CD4-positive, alpha-beta T cell (primary cell): ENCODE results near the gene ZNF483. TPM values are rescaled to one million over a fixed set of nuclear protein-coding genes. Genes with fewer than 3 reads are reported as not detected.
"Not testable (repeated sequence)": the region's sequence is repeated elsewhere in the genome, so short reads cannot be mapped to it uniquely, and the experiment has no call there.

Source experiments
- ATAC-seq: fragments of 200-7000 bp; cut with Tn5 transposase; one replicate; pipeline ENCODE4 v1.10.0; 2022; ENCODE audit warnings: mild to moderate bottlenecking; ENCODE audit not compliant: poor library complexity
- CTCF ChIA-PET: fragments of 350-600 bp; sonication (Branson Sonifier 250); formaldehyde crosslinking; loops from one replicate; lab custom pipeline; 2021; ENCODE audit warnings: antibody characterized with exemption, inconsistent platforms; lab: Charles Lee
- POLR2A ChIA-PET: fragments of 350-600 bp; sonication (Branson Sonifier 250); formaldehyde crosslinking; loops from one replicate; lab custom pipeline; 2021; ENCODE audit warnings: antibody characterized with exemption, inconsistent platforms; lab: Charles Lee
- DNase-seq, 14 experiments: peaks; one replicate each; pipeline ENCODE4 v3.0.0-alpha.2; 2013 to 2020; ENCODE audit warnings: mixed read lengths in 2 of 14
- H3K27ac ChIP-seq, 2 donors: one replicate each; pipeline versions ENCODE4 v1.5.1 to v1.7.0; 2013; ENCODE audit warnings: low read length in 2 of 2, low read depth in 1 of 2, mild to moderate bottlenecking in 1 of 2
- H3K27me3 ChIP-seq, 2 experiments: 1 replicate in 1 of 2; 2 replicates in 1 of 2; pipeline versions ENCODE4 v1.6.1 to v1.7.0; 2013; ENCODE audit warnings: low read length in 2 of 2, control low read depth in 1 of 2, mild to moderate bottlenecking in 1 of 2, moderate library complexity in 1 of 2; ENCODE audit not compliant: insufficient read depth in 2 of 2, control insufficient read depth in 1 of 2
- H3K36me3 ChIP-seq: one replicate; pipeline ENCODE4 v1.6.1; 2013; ENCODE audit warnings: low read length, control low read depth; ENCODE audit not compliant: insufficient read depth
- H3K4me1 ChIP-seq: one replicate; pipeline ENCODE4 v1.6.1; 2013; ENCODE audit warnings: low read length, control low read depth; ENCODE audit not compliant: insufficient read depth
- H3K4me3 ChIP-seq: one replicate; pipeline ENCODE4 v1.5.1; 2013; ENCODE audit warnings: mild to moderate bottlenecking, low read length, moderate library complexity
- H3K9me3 ChIP-seq, 2 experiments: 1 replicate in 1 of 2; 2 replicates in 1 of 2; pipeline versions ENCODE4 v1.6.1 to v1.7.0; 2013; ENCODE audit warnings: low read length in 2 of 2, mild to moderate bottlenecking in 2 of 2, control low read depth in 1 of 2, moderate library complexity in 1 of 2; ENCODE audit not compliant: control insufficient read depth in 1 of 2, insufficient read depth in 1 of 2
- H3K27ac Mint-ChIP-seq: one replicate; pipeline ENCODE4 v1.8.0; 2020; ENCODE audit warnings: mixed read lengths
- H3K27me3 Mint-ChIP-seq: one replicate; pipeline ENCODE4 v1.8.0; 2021; ENCODE audit warnings: mixed read lengths
- H3K36me3 Mint-ChIP-seq: one replicate; pipeline ENCODE4 v1.8.0; 2021; ENCODE audit warnings: low read depth, mixed read lengths
- H3K4me1 Mint-ChIP-seq: one replicate; pipeline ENCODE4 v1.8.0; 2021; ENCODE audit warnings: low read depth, mixed read lengths
- H3K4me3 Mint-ChIP-seq: one replicate; pipeline ENCODE4 v1.8.0; 2020; ENCODE audit warnings: mild to moderate bottlenecking, mixed read lengths
- H3K9me3 Mint-ChIP-seq: one replicate; pipeline ENCODE4 v1.8.0; 2020; ENCODE audit warnings: mixed read lengths
- intact Hi-C, 2 experiments: fragments of 100-400 bp; cut with DNase I in 1 of 2; cut with micrococcal nuclease in 1 of 2; formaldehyde crosslinking; loops; one replicate each; pipeline versions ENCODE4 v1.15.1 to v1.9.0; 2023 to 2025; cut with DNase I, micrococcal nuclease
- total RNA-seq, 174 experiments: library from RNA in 2 of 174; stranded (reverse) in 2 of 174; gene quantifications; one replicate each; pipeline ENCODE4 v1.2.3 and lab custom pipeline; 2021 to 2026
- TF ChIP-seq, protein P1 (sequence below): fragments of 200-600 bp; IDR thresholded peaks from one replicate; pipeline ENCODE4 v1.8.0; 2022; ENCODE audit warnings: antibody characterized with exemption, mild to moderate bottlenecking

The ZNF483 gene
- total RNA-seq, 2 experiments from 2014 or later = 28.5 to 32.9 TPM

DNA sequence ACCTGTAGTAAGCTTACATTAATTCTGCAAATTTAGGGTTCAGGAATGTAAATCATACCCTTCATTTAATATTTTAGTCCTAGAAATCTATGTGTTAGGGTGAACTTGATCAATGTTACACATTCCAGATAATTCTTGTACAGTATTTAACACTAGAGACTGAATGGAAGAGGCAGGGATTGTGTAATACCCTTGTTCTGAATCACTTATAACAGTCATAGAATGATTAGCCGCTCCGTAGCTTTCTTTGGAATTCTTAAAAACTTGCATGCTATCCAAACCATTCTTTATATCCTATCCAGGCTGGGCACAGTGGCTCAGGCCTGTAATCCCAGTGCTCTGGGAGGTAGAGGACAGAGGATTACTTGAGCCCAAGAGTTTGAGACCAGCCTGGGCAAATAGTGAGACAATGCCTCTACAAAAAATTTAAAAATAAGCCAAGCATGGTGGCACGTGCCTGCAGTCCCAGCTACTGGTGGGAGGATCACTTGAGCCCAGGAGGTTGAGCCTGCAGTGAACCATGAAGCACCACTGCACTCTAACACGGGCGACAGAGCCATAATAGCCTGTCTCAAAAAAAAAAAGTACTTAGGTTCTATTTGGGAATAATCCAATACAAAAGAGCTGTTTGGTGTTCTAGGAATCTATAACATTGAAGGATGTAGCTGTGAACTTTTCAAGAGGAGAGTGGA, 8.3 kb downstream of the ZNF483 start:
- Mint-ChIP-seq H3K36me3 (peaks cover 92% of the 10 kb centered on the region), H3K27ac (no peak overlapping the region), H3K4me1 (no peaks in the 10 kb centered on the region), H3K9me3 (peaks cover 6% of the 10 kb centered on the region), H3K4me3 (no peak overlapping the region), H3K27me3 (no peaks in the 10 kb centered on the region)
- ATAC-seq (no peak), DNase-seq (no peak)
- H3K27me3 ChIP-seq = no peaks in the 10 kb centered on the region
- H3K27ac ChIP-seq = no peak overlapping the region
- H3K4me3 ChIP-seq = no peak overlapping the region
- POLR2A ChIA-PET = no interaction called here
- H3K9me3 ChIP-seq = peaks cover 41 to 61% of the 10 kb centered on the region in 2 experiments
- TF ChIP-seq, protein P1, sequence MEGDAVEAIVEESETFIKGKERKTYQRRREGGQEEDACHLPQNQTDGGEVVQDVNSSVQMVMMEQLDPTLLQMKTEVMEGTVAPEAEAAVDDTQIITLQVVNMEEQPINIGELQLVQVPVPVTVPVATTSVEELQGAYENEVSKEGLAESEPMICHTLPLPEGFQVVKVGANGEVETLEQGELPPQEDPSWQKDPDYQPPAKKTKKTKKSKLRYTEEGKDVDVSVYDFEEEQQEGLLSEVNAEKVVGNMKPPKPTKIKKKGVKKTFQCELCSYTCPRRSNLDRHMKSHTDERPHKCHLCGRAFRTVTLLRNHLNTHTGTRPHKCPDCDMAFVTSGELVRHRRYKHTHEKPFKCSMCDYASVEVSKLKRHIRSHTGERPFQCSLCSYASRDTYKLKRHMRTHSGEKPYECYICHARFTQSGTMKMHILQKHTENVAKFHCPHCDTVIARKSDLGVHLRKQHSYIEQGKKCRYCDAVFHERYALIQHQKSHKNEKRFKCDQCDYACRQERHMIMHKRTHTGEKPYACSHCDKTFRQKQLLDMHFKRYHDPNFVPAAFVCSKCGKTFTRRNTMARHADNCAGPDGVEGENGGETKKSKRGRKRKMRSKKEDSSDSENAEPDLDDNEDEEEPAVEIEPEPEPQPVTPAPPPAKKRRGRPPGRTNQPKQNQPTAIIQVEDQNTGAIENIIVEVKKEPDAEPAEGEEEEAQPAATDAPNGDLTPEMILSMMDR = no peak
- CTCF ChIA-PET = no interaction called here
- intact Hi-C loops = no loop called here
- peaks cover 38% of the 10 kb centered on the region for H3K36me3 ChIP-seq
- H3K4me1 ChIP-seq = no peaks in the 10 kb centered on the region

DNA sequence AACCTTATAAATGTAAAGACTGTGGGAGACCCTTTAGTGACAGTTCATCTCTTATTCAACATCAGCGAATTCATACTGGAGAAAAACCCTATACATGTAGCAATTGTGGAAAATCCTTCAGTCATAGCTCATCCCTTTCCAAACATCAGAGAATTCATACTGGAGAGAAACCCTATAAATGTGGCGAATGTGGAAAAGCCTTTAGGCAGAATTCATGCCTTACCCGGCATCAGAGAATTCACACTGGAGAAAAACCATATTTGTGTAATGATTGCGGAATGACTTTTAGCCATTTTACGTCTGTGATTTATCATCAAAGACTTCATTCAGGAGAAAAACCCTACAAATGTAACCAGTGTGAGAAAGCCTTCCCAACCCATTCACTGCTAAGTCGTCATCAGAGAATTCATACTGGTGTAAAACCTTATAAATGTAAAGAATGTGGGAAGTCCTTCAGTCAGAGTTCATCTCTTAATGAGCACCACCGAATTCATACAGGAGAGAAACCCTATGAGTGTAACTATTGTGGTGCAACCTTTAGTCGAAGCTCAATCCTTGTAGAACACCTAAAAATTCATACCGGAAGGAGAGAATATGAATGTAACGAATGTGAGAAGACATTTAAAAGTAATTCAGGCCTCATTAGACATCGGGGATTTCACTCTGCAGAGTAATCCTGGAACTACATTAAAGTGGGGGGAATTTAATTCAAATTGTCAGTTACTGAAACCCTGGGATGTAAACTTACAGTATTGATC, 17.7 kb downstream of the ZNF483 start:
- Histone ChIP-seq H3K9me3 (peaks cover 37 to 95% of the 10 kb centered on the region in 2 experiments), H3K4me3 (no peak overlapping the region), H3K27me3 (no peaks in the 10 kb centered on the region), H3K4me1 (no peaks in the 10 kb centered on the region), H3K27ac (no peak overlapping the region), H3K36me3 (peaks cover 14% of the 10 kb centered on the region)
- peaks cover 27% of the 10 kb centered on the region for H3K9me3 Mint-ChIP-seq
- no peaks in the 10 kb centered on the region for H3K4me1 Mint-ChIP-seq
- TF ChIP-seq, protein P1 = no peak
- H3K36me3 Mint-ChIP-seq = peaks cover 97% of the 10 kb centered on the region
- ChIA-PET POLR2A (no interaction called here), CTCF (no interaction called here)
- no peak overlapping the region for H3K27ac Mint-ChIP-seq
- no peak for DNase-seq
- intact Hi-C loops = no loop called here
- no peaks in the 10 kb centered on the region for H3K27me3 Mint-ChIP-seq
- no peak for ATAC-seq
- no peak overlapping the region for H3K4me3 Mint-ChIP-seq

DNA sequence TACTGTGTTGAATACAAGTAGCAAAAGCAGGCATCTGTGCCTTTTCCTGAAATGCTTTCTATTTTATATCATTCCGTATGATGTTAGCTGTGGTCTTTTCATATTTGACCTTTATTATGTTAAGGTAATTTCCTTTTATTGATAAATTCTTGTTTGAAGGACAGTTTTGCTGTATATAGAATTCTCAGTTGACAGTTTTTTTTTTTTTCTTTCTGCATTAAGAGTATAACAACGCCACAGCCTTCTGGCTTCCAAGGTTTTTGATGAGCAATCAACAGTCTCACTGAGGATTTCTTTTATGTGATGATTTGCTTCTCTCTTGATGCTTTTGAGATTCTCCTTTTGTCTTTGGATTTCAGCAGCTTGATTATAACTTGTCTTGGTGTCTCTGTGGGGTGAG, 23.6 kb downstream of the ZNF483 start:
- intact Hi-C loops = no loop called here
- Histone ChIP-seq H3K4me1 (no peaks in the 10 kb centered on the region), H3K4me3 (no peak overlapping the region), H3K9me3 (peaks cover 25 to 84% of the 10 kb centered on the region in 2 experiments), H3K27ac (no peak overlapping the region), H3K36me3 (peaks cover 4% of the 10 kb centered on the region), H3K27me3 (no peaks in the 10 kb centered on the region)
- Mint-ChIP-seq H3K4me3 (no peak overlapping the region), H3K9me3 (peaks cover 29% of the 10 kb centered on the region), H3K27me3 (no peaks in the 10 kb centered on the region), H3K36me3 (peaks cover 91% of the 10 kb centered on the region), H3K27ac (no peak overlapping the region), H3K4me1 (no peaks in the 10 kb centered on the region)
- ChIA-PET POLR2A (no interaction called here), CTCF (no interaction called here)
- DNase-seq (no peak), ATAC-seq (no peak)
- TF ChIP-seq, protein P1 = no peak

DNA sequence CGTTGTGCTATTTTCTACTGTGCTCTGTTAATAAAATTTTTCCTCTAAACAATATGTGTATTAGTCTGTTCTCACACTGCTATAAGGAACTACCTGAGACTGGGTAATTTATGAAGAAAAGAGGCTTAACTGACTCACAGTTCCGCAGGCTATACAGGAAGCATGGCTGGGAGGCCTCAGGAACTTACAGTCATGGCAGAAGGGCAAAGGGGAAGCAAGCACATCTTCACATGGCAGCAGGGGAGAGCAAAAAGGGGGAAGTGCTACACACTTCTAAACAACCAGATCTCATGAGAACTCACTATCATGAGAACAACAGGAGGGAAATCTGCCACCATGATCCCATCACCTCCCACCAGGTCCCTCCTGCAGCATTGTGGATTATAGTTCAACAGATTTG, 30.4 kb downstream of the ZNF483 start:
- H3K27me3 ChIP-seq, H3K4me3 ChIP-seq, H3K4me1 Mint-ChIP-seq, H3K27ac ChIP-seq, DNase-seq, ATAC-seq, H3K4me3 Mint-ChIP-seq, CTCF ChIA-PET, POLR2A ChIA-PET, H3K27ac Mint-ChIP-seq, H3K27me3 Mint-ChIP-seq, H3K36me3 ChIP-seq, intact Hi-C loops, H3K4me1 ChIP-seq: not testable (repeated sequence)
- peaks cover 42 to 49% of the 10 kb centered on the region in 2 experiments for H3K9me3 ChIP-seq
- Mint-ChIP-seq H3K36me3 (peaks cover 75% of the 10 kb centered on the region), H3K9me3 (peaks cover 18% of the 10 kb centered on the region)
